HG03439 (cell line): ENCODE data around the gene GATA6.

Experiments used
- ATAC-seq: cut with Tn5 transposase; IDR thresholded peaks from one replicate; pipeline ENCODE4 v1.9.1; 2021; ENCODE audit warnings: mild to moderate bottlenecking, moderate library complexity; ENCODE audit not compliant: unreplicated experiment

The GATA6 gene

DNA sequence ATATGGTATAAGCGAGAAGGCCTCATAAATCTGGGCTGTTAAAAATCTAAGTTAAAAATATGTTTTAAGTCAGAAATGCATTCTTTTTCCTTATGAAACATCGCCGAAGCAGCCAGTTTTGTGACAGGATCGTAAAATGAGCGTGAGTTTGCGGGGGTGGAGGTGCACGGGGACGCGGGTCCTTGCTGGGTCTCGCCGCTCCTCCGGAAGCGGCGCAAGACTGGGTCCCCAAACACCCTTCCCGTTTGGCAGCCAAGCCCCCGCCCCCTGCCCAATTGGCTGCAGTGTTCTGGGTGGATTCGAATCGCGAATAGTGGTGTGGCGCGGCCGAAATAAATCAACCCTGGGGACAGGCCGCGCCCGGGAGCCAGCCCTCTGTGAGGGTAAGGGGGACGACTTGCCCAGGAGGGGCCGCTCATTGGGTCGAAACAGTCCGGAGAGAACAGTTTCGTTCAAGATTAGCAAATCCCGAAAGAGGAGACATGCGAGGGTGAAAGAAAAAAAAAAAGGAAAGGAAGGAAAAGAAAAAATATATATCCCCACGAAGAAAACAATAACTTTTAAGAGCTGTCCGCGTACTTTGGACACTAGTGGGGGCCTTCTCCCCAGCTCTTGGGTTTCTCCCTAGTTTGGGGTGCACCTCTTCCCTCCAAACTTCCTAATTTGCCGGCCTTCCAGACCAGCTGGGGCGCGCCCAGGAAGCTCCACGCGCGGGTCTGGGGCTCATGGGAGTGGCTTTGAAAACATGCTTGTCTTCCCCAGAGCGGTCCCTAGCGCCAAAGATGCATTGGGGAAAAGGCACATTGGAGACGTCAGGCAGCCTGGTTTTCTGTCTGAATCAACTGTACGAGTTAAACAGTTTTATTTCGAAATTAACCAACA lies 3.1 kb upstream of the GATA6 start:
- ATAC-seq: no peak

DNA sequence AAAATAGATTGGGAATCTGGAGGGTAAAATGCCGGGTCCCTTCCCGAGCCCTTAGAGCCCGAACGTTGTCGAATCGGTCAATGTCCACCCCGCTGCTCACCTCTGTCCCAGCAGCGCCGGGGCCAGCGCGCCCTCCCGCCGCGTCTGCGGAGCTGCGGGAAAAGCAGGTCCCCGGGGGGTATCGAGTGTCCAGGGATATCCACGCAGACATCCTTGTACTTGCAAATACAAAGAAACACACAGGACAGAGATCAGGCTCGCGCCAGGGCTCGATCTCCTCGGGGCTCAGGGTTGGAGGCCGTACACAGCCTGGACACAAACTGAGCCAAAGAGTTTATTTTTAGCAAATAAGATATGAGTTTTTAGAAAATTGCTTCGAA lies 2.3 kb upstream of the GATA6 start:
- ATAC-seq: no peak

DNA sequence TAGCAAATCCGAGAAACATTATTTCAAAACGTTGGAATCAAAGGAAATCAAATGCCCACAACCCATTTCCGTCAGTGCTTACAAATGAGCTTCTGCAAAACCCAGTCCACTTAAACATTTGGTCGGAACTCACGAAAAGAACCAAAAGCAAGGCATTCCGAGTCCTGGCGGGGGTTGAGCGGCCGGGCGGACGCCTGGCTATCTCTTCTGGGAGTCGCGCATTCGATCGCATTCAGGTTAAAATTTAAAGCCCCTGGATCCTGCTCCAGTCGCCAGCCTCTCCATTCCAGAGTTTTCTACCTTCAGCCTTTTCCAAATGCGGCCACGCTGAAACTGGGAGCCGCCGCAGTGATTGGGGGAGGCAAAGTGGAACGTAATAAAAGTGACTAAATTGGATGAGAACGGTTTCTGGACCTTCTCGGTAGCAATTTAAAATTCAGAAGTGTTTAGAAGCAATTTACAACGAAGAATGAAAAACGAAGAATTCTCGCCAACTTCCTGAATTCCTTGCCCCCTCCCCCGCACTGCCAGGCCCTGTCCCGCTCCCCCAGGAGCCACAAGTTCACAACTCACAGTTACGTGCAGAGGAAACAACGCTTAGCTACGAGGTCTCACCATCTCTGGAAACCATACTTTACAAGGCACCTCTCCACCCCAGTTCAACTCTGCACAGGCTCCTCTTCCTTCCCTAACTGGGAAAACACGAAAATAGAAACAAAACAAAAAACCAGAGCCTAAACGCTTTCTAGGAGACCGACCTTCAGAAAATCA lies 1.7 kb upstream of the GATA6 start:
- ATAC-seq: no peak

DNA sequence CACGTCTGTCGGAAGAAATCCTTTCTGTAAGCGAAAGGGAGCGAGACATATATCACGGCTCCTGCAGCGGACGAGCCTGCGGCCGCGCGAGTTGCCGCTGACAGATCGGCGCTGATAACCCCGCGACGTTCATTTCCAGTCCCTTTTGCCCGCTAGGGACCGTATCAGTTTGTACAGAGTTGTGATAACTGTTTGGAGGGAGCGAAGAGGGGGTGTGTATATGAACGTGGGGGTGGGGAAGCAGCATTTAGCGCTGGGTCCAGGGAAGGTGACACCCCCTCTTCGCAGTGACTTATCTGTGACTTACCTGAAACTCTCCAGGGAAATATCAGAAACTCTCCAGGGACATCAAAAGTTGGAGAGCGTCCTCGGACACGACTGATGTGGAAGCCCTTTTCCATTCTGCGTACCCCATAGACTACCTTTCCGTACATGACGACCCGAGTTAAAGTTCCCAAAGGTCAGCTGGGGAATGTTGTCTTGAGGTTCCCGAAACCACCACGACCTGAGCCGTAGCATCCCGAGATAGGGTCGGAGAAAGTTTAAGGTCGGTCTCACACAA lies 948 bp upstream of the GATA6 start:
- ATAC-seq: no peak

DNA sequence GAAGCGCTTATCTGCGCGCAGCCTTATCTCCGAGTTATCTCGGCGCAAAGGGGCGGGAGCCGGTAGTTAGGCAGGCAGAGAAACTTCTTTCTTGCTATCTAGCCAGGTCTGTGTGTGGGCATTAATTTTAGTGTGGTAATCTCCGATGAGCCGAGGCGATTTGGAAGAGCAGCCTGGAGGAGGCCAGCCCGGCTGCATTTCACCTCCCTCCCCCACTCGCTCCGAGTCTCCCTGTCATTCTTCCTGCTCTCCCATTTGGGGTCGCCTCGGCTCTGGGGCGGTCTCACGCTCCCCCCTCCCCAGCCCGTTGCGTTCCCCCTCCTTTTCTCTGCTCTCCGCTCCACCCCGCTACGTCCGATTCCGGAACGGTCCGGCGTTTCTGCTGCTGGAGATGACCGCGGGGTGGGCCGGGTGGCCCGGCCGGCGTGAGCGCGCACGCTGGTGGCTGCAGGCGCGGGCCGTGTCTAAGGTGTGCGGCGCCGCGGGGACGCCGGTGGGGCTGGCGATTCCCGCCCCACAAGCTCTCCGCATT lies 566 bp downstream of the GATA6 start:
- ATAC-seq: no peak

DNA sequence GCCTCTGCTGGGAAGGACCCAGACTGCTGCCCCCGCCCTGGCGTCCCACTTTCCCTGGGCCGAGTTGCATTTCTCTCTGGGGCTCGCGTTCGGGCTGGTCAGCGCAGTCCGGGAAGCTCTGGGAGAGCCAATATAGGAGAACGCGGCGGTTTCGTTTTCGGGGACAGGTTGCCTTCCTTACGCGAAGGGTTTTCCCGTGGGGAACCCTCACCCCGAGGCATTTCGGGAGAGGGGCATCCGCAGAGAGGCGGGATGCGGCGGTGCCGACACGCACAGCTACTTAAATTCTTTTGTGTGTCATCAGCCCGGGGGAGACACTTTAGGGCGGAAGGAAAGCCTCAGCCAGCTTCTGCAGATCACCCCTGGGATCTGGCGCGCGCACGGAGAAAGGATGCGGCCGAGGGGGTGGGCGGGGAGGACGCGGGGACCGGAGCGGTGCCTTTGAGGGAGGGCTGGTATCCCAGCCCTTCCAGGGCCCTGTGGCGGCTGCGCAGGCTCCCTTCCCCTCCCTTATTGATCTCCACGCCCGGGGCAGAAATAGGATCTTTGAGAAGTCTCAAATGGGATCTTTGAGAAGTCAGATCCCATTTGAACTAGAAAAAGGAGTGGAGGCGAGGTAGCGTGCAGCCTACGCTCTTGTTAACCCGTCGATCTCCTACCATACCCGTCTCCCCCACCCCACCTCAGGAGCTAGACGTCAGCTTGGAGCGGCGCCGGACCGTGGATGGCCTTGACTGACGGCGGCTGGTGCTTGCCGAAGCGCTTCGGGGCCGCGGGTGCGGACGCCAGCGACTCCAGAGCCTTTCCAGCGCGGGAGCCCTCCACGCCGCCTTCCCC lies 1.2 kb downstream of the GATA6 start:
- ATAC-seq: no peak

DNA sequence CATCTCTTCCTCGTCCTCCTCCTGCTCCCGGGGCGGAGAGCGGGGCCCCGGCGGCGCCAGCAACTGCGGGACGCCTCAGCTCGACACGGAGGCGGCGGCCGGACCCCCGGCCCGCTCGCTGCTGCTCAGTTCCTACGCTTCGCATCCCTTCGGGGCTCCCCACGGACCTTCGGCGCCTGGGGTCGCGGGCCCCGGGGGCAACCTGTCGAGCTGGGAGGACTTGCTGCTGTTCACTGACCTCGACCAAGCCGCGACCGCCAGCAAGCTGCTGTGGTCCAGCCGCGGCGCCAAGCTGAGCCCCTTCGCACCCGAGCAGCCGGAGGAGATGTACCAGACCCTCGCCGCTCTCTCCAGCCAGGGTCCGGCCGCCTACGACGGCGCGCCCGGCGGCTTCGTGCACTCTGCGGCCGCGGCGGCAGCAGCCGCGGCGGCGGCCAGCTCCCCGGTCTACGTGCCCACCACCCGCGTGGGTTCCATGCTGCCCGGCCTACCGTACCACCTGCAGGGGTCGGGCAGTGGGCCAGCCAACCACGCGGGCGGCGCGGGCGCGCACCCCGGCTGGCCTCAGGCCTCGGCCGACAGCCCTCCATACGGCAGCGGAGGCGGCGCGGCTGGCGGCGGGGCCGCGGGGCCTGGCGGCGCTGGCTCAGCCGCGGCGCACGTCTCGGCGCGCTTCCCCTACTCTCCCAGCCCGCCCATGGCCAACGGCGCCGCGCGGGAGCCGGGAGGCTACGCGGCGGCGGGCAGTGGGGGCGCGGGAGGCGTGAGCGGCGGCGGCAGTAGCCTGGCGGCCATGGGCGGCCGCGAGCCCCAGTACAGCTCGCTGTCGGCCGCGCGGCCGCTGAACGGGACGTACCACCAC lies 2.1 kb downstream of the GATA6 start:
- no peak for ATAC-seq

DNA sequence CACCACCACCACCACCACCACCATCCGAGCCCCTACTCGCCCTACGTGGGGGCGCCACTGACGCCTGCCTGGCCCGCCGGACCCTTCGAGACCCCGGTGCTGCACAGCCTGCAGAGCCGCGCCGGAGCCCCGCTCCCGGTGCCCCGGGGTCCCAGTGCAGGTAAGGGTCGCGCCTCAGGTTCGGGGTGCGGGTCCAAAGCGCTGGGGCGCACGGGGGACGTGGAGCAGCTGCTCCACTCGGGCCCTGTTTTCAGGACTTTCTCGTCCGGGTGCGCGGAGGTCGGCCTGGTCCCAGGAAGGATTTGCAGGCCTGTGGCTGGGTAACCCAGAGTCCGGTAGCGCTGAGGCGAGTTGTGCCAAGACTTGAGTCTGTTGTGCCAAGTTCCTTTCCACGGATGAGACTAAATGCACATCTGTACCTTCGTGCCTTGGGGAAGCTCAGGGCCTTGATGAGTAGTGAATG lies 2.8 kb downstream of the GATA6 start:
- no peak for ATAC-seq

DNA sequence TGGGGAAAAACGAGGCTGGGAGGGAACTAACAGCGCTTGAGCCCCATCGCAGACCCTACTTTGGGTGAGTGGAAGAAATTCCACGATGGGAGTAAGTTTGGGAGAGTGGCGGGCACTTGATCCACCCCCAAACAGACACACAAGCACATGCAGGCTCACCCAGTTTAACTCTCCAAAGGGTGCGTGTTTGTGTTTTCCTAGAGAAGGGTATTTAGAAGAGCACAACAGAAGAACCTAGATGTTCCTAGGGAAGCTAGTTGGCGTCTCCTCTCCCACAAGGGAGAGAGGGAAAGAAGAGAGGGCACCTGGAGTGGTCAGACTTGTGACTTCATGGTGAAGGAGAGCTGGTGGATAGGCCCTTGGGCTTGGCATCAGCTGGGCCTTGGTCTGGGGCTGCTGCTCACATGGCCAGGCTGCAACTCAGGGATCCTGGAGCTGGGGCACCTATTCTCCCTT lies 3.2 kb downstream of the GATA6 start:
- no peak for ATAC-seq

DNA sequence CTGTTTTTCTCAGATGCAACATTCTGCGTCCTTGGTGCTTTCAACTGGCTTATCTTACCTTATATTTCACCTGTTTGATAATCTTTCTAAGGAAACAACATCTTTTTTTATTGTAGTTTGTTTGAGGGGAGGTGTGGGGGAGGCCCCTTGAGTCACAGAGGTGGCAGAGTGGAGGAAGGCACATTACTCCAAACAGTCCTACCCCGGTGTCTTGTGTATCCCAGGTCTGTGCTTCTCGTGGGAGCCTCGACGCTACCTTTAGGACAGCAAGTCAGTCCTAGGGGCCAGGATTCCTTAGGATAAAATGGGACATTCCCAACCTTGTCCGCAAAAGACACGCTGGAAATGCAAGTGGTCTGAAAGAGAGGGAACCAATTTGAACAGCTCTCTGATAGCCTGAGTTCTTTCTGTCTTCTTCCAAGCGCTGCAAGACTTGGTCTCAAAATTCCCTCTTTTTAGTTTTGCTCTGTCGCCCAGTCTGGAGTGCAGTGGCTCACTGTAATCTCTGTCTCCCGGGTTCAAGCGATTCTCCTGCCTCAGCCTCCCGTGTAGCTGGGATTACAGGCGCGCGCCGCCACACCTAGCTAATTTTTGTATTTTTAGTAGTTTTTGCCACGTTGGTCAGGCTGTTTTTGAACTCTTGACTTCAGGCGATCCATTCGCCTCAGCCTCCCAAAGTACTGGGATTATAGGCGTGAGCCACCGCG lies 4.0 kb downstream of the GATA6 start:
- ATAC-seq: no peak

DNA sequence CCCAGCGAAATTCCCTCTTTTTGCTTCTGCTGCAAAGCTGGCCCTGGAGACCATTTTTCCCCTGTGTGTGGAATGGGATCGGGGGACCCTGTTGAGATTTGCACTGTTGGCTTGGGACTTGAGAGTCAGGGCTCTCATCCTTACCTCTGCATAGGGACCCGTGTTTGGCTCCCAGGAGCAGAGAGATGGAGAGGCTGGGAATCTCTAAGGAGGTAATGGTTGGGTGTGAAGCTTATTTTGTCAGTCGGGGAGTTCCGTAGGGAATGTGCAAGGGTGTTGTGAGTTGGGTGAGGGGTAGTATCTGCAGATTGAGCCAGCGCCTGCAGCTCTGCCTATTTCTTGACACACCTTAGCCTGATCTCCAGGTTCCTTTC lies 4.5 kb downstream of the GATA6 start:
- no peak for ATAC-seq

DNA sequence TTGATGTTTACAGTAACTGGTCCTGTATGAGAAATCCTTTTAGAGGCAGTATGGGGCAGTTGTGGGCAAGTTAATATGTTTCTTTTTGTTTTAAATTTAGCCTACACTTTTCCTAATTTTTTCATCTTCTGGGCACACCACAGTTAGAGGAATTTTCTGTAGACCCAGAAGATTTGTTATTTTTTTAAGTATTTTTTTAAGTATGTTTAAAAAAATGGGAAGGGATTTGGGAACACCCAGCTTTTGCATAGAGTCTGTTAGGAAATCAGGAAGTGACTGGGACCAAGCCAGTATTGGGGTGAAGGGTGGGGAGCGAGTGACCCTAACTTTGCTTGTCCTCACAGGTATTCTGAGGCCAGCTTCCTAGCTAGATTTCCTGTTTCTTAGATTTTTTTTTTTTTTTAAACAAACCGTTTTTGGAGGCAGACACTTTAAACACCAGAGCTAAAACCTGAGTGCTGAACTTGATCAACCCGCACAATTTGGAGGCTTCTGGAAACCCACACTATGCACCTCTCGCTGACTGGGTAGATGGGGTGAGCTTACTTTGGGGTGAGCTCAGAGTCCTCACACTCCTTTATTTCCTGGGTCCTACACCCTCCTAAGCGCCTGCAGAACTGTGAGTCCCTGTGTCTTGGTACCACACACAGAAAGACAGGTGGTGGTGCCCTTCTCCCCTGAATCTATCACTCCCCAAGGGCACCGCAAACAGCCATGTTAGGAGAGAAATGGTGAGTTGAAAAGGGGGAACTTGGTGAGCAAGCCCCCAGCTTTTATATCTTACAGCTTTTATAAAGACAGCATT lies 5.2 kb downstream of the GATA6 start:
- no peak for ATAC-seq

DNA sequence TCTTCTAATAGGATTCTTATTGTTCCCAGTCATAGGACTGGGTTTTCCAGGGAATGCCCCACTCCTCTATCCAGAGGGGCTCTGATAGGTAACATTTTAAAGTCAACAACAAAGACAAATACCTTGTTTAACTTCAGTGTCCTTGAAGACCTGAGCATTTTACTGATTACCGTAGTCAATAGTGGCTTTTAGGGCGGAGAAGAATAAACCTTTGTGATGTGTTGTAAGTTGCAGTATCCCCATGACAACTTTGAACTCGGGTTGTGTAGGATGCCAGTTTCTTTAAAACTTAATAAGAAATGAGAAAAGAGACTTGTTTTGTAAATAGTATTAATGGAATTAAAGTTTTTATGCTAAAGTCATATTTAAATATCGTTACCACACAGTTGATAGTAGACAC lies 6.0 kb downstream of the GATA6 start:
- no peak for ATAC-seq

DNA sequence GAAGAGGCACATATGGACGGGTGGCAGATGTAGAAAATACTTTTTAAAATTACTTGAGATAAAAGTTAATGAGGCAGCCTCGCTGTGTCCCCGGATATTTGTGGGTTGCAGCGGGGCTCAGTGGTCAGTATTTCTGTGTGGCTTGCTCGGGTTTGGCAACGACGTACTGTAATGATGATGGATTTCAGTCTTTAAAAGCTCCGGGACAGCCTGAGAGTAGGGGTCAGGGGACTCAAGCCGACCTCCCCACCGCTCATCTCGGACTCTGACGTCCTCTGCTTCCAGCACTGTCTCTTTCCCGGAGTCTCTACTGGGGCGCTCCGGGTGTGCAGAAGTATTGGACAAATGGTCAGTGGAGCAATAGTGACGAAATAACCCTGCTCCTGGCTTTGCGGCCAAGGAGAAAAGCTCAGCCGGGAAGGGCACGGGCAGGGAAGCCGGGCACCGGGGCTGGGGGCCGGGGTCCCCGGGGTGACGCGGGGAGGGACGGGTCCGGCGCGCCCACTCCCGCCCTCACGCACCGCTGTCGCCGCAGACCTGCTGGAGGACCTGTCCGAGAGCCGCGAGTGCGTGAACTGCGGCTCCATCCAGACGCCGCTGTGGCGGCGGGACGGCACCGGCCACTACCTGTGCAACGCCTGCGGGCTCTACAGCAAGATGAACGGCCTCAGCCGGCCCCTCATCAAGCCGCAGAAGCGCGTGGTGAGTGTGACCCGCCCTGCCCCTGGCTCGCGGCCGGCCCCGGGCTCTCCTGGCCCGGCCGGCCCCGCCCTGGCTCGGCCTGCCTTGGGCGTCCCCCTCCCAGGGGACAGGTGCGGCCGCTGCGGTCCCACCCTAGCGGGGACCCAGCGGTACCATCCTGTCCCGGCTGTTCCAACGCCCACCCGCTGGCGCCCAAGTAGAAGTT lies 7.3 kb downstream of the GATA6 start:
- ATAC-seq: no peak

DNA sequence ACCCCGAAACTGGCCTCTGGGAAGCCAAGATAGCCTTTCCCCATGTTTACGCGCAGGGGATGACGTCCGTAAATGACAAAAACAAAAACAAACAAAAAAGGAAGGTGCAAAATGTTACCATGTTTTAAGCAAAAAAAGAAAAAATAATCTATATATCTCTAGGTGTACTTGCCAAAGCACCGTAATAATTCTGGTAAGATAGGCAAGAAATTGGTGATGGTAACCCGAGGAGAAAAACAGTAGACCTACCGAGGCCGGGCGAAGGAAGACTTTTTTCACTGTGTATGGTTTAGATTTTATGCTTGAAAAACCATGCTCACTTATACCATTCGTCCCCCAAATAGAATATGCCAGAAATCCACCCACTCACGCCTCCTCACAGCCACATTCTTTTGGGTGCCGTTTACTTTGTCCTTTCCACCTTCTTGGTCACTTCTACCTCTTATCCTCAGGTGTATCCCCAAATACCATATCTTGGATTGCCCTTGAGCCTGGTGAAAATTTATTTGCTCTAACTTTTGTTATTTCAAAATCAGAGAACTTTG lies 8.0 kb downstream of the GATA6 start:
- ATAC-seq: no peak

DNA sequence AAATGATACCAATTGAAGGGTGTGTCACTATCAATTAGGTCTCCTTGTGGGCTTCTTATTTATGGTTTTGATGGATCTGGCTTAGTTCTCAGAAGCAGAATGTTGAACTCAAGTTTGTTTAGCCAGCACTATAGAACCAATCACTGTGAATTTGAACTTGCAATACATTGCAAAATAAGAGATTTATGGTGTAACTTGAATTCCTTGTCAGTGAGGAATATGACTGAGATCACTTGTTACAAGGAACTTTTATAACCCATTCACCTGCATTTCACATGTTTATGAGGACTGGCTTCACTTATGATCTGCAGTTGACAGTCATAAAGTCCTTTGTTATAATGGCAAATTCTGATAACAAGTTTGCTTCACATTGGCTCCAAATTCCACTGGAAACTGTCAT lies 9.8 kb downstream of the GATA6 start:
- no peak for ATAC-seq

DNA sequence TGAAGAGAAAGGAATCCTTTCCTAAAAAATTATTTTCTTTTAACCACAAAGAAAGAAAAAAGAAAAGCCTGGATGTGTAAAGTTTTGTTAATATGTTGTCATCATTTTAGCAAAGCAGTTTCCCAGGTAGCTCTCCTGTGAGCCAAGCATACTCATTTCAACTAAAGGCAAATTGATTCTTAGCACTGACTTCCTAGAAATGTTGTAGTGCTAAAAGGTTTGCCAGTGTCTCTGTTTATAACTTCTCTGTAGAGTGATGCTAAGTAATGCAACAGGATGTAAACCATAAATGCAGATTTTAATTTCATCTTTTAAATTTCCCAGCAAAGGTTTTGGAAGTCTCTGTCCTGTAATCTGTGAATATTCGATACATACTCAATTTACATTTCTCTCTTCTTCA lies 10.2 kb downstream of the GATA6 start:
- no peak for ATAC-seq
